WTC11 (cell line): ENCODE measurements around the gene DNAJC9. TPM values are rescaled to one million over a fixed set of nuclear protein-coding genes. Genes with fewer than 3 reads are reported as not detected.

Experiments
- CREM ChIP-seq: sonication (generic); formaldehyde crosslinking; IDR thresholded peaks from 2 replicates; pipeline ENCODE4 v1.8.1; 2022; ENCODE audit warnings: mild to moderate bottlenecking, missing genetic modification reagents, moderate library complexity
- ELF4 ChIP-seq: sonication (generic); formaldehyde crosslinking; IDR thresholded peaks from 2 replicates; pipeline ENCODE4 v1.8.1; 2022; ENCODE audit warnings: low read depth, mild to moderate bottlenecking, moderate library complexity, missing genetic modification reagents
- JAZF1 ChIP-seq: fragments of 250-450 bp; sonication (Bioruptor Pico); IDR thresholded peaks from 2 replicates; pipeline ENCODE4 v1.9.0; 2021; ENCODE audit warnings: moderate library complexity, mild to moderate bottlenecking, inconsistent platforms
- MXD4 ChIP-seq: fragments of 250-450 bp; sonication (Bioruptor Pico); IDR thresholded peaks from 2 replicates; pipeline ENCODE4 v1.8.0; 2021; ENCODE audit warnings: mild to moderate bottlenecking, moderate library complexity, borderline replicate concordance
- MYBL2 ChIP-seq: sonication (generic); formaldehyde crosslinking; IDR thresholded peaks from 2 replicates; pipeline ENCODE4 v1.8.1; 2023; ENCODE audit warnings: mild to moderate bottlenecking, moderate library complexity, missing genetic modification reagents
- NFE2L1 ChIP-seq: sonication (generic); formaldehyde crosslinking; IDR thresholded peaks from 2 replicates; pipeline ENCODE4 v1.8.1; 2023; ENCODE audit warnings: missing genetic modification reagents
- NR1H2 ChIP-seq: sonication (generic); formaldehyde crosslinking; IDR thresholded peaks from 2 replicates; pipeline ENCODE4 v1.9.0; 2021; ENCODE audit warnings: mild to moderate bottlenecking, moderate library complexity, missing genetic modification reagents
- RELA ChIP-seq: sonication (generic); formaldehyde crosslinking; IDR thresholded peaks from 2 replicates; pipeline ENCODE4 v1.8.1; 2022; ENCODE audit warnings: missing genetic modification reagents, mild to moderate bottlenecking, borderline replicate concordance
- RORB ChIP-seq: fragments of 250-450 bp; sonication (Bioruptor Pico); IDR thresholded peaks from 2 replicates; pipeline ENCODE4 v1.9.0; 2021; ENCODE audit warnings: mild to moderate bottlenecking
- SP1 ChIP-seq: sonication (generic); formaldehyde crosslinking; conservative IDR thresholded peaks from 2 replicates; pipeline ENCODE4 v1.8.1; 2022; ENCODE audit warnings: missing genetic modification reagents
- TCF7 ChIP-seq: sonication (generic); formaldehyde crosslinking; IDR thresholded peaks from 2 replicates; pipeline ENCODE4 v1.8.0; 2022; ENCODE audit warnings: mild to moderate bottlenecking, low read depth, missing genetic modification reagents, moderate library complexity
- TP53 ChIP-seq: sonication (generic); formaldehyde crosslinking; IDR thresholded peaks from 2 replicates; pipeline ENCODE4 v1.8.1; 2023; ENCODE audit warnings: mild to moderate bottlenecking, missing genetic modification reagents
- ZBTB21 ChIP-seq: sonication (generic); formaldehyde crosslinking; IDR thresholded peaks from 2 replicates; pipeline ENCODE4 v1.8.1; 2023; ENCODE audit warnings: mild to moderate bottlenecking, missing genetic modification reagents, borderline replicate concordance
- ZNF219 ChIP-seq: sonication (generic); formaldehyde crosslinking; IDR thresholded peaks from 2 replicates; pipeline ENCODE4 v1.8.0; 2023; ENCODE audit warnings: missing genetic modification reagents, mild to moderate bottlenecking, borderline replicate concordance
- ZNF263 ChIP-seq: sonication (generic); formaldehyde crosslinking; IDR thresholded peaks from 2 replicates; pipeline ENCODE4 v1.8.1; 2022; ENCODE audit warnings: low read depth, mild to moderate bottlenecking, moderate library complexity, missing genetic modification reagents
- total RNA-seq: library from RNA; stranded (reverse); gene quantifications from 3 replicates; pipeline ENCODE4 v1.2.3, GENCODE V29; 2021
- TF ChIP-seq, protein P1 (sequence below): sonication (generic); formaldehyde crosslinking; IDR thresholded peaks from 2 replicates; pipeline ENCODE4 v1.8.0; 2022; ENCODE audit warnings: mild to moderate bottlenecking, missing genetic modification reagents
- TF ChIP-seq, protein P2 (sequence below): fragments of 250-450 bp; sonication (Bioruptor Pico); IDR thresholded peaks from 2 replicates; pipeline ENCODE4 v1.9.0; 2021; ENCODE audit warnings: moderate library complexity, mild to moderate bottlenecking, inconsistent platforms, borderline replicate concordance
- TF ChIP-seq, protein P3 (sequence below): fragments of 250-450 bp; sonication (Bioruptor Pico); IDR thresholded peaks from 2 replicates; pipeline ENCODE4 v2.1.2; 2022; ENCODE audit warnings: mild to moderate bottlenecking, moderate library complexity
- TF ChIP-seq, protein P4 (sequence below): sonication (generic); formaldehyde crosslinking; IDR thresholded peaks from 2 replicates; pipeline ENCODE4 v1.8.1; 2022; ENCODE audit warnings: low read depth, missing genetic modification reagents, borderline replicate concordance
- TF ChIP-seq, protein P5 (sequence below): sonication (generic); formaldehyde crosslinking; IDR thresholded peaks from 2 replicates; pipeline ENCODE4 v1.8.0; 2022; ENCODE audit warnings: mild to moderate bottlenecking, missing genetic modification reagents
- TF ChIP-seq, protein P6 (sequence below): sonication (generic); formaldehyde crosslinking; IDR thresholded peaks from 2 replicates; pipeline ENCODE4 v1.8.0; 2023; ENCODE audit warnings: mild to moderate bottlenecking, missing genetic modification reagents

The DNAJC9 gene
- total RNA-seq, 1 experiment from 2014 or later: 32.4 TPM

DNA sequence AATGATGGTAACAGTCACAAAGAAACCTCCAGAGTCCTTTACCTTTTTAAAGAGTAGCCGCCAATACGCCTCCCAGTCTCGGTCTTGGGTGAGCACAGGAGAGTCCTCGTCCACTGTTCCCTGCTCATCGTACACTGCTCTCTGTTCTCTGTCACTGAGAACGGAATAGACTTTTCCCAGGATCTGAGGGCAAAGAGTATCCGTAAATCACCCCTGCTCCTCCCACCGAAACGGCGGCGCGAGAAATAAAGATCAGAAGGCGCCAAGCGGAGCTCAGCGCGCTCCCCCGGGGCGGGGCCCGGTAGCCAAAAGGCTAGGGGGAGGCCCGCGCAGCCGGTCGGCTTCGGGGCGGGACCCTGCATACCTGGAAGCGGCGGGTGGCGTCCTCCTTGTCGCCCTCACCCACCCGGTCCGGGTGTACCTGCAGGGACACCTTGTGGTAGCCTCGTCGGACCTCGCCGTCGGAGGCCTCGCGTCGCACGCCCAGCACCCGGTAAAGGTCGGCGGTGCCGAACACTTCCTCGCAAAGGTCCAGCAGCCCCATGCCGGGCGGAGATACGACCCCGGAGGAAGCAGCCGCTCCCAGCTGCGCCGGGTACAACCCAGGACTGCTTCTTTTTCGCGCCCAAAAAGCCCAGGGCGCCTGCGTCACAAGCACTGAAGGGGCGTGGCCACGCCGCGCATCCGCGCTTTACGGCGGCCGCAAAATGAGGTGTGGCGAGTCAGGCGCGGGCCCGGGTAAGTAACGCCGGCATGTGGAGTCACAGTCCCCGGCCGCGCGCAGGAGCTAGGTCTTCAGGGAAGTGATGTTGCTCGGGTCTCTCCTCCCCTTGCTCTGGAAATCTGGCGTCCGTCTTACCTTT, at the start of gene DNAJC9 (continued):
- TF ChIP-seq, protein P1, sequence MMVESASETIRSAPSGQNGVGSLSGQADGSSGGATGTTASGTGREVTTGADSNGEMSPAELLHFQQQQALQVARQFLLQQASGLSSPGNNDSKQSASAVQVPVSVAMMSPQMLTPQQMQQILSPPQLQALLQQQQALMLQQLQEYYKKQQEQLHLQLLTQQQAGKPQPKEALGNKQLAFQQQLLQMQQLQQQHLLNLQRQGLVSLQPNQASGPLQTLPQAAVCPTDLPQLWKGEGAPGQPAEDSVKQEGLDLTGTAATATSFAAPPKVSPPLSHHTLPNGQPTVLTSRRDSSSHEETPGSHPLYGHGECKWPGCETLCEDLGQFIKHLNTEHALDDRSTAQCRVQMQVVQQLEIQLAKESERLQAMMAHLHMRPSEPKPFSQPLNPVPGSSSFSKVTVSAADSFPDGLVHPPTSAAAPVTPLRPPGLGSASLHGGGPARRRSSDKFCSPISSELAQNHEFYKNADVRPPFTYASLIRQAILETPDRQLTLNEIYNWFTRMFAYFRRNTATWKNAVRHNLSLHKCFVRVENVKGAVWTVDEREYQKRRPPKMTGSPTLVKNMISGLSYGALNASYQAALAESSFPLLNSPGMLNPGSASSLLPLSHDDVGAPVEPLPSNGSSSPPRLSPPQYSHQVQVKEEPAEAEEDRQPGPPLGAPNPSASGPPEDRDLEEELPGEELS (CRISPR knock-in tag): 0 out of 2 replicates have a peak, but pooled peaks have one; percentile 63
- TF ChIP-seq ZNF219 (CRISPR knock-in tag) (no peak), SP1 (CRISPR knock-in tag) (peak; percentile 99), CREM (CRISPR knock-in tag) (peak; percentile 91), JAZF1 (CRISPR knock-in tag) (0 out of 2 replicates have a peak, but pooled peaks have one; percentile 55), ZBTB21 (CRISPR knock-in tag) (no peak), NFE2L1 (CRISPR knock-in tag) (peak; percentile 83), RORB (no peak), NR1H2 (CRISPR knock-in tag) (no peak), TCF7 (CRISPR knock-in tag) (no peak), TP53 (no peak), MXD4 (CRISPR knock-in tag) (no peak), ELF4 (no peak), ZNF263 (CRISPR knock-in tag) (peak; percentile 6; the same call in 1 of the 2 replicates), MYBL2 (peak; percentile 91; the same call in 1 of the 2 replicates), RELA (CRISPR knock-in tag) (peak; percentile 64; the same call in 1 of the 2 replicates)
- TF ChIP-seq, protein P2, sequence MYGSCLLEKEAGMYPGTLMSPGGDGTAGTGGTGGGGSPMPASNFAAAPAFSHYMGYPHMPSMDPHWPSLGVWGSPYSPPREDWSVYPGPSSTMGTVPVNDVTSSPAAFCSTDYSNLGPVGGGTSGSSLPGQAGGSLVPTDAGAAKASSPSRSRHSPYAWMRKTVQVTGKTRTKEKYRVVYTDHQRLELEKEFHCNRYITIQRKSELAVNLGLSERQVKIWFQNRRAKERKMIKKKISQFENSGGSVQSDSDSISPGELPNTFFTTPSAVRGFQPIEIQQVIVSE (CRISPR knock-in tag): no peak
- TF ChIP-seq, protein P3, sequence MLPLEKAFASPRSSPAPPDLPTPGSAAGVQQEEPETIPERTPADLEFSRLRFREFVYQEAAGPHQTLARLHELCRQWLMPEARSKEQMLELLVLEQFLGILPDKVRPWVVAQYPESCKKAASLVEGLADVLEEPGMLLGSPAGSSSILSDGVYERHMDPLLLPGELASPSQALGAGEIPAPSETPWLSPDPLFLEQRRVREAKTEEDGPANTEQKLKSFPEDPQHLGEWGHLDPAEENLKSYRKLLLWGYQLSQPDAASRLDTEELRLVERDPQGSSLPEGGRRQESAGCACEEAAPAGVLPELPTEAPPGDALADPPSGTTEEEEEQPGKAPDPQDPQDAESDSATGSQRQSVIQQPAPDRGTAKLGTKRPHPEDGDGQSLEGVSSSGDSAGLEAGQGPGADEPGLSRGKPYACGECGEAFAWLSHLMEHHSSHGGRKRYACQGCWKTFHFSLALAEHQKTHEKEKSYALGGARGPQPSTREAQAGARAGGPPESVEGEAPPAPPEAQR (CRISPR knock-in tag): no peak
- TF ChIP-seq, protein P4, sequence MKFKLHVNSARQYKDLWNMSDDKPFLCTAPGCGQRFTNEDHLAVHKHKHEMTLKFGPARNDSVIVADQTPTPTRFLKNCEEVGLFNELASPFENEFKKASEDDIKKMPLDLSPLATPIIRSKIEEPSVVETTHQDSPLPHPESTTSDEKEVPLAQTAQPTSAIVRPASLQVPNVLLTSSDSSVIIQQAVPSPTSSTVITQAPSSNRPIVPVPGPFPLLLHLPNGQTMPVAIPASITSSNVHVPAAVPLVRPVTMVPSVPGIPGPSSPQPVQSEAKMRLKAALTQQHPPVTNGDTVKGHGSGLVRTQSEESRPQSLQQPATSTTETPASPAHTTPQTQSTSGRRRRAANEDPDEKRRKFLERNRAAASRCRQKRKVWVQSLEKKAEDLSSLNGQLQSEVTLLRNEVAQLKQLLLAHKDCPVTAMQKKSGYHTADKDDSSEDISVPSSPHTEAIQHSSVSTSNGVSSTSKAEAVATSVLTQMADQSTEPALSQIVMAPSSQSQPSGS (CRISPR knock-in tag): no peak
- TF ChIP-seq, protein P5, sequence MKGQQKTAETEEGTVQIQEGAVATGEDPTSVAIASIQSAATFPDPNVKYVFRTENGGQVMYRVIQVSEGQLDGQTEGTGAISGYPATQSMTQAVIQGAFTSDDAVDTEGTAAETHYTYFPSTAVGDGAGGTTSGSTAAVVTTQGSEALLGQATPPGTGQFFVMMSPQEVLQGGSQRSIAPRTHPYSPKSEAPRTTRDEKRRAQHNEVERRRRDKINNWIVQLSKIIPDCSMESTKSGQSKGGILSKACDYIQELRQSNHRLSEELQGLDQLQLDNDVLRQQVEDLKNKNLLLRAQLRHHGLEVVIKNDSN: peak; percentile 74; the same call in 1 of the 2 replicates
- TF ChIP-seq, protein P6, sequence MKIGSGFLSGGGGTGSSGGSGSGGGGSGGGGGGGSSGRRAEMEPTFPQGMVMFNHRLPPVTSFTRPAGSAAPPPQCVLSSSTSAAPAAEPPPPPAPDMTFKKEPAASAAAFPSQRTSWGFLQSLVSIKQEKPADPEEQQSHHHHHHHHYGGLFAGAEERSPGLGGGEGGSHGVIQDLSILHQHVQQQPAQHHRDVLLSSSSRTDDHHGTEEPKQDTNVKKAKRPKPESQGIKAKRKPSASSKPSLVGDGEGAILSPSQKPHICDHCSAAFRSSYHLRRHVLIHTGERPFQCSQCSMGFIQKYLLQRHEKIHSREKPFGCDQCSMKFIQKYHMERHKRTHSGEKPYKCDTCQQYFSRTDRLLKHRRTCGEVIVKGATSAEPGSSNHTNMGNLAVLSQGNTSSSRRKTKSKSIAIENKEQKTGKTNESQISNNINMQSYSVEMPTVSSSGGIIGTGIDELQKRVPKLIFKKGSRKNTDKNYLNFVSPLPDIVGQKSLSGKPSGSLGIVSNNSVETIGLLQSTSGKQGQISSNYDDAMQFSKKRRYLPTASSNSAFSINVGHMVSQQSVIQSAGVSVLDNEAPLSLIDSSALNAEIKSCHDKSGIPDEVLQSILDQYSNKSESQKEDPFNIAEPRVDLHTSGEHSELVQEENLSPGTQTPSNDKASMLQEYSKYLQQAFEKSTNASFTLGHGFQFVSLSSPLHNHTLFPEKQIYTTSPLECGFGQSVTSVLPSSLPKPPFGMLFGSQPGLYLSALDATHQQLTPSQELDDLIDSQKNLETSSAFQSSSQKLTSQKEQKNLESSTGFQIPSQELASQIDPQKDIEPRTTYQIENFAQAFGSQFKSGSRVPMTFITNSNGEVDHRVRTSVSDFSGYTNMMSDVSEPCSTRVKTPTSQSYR (CRISPR knock-in tag): peak; percentile 81; the same call in 1 of the 2 replicates
